ENCODE measurements around the gene RERE. TPM values are rescaled to one million over a fixed set of nuclear protein-coding genes. Genes with fewer than 3 reads are reported as not detected.
"Not testable (repeated sequence)": the region's sequence is repeated elsewhere in the genome, so short reads cannot be mapped to it uniquely, and the experiment has no call there.

Gene RERE
- total RNA-seq, 1 donor from 2014 or later: 141 TPM

- not testable (repeated sequence) for DNase-seq (ENCODE audit: extremely low read depth, low read depth, low spot score)
These were observed 196.3 kb downstream of the RERE start for GRCh38 chr1:8621034-8621582.

- not testable (repeated sequence) for DNase-seq (ENCODE audit: extremely low read depth, low read depth, low spot score)
These were observed 197.4 kb downstream of the RERE start for GRCh38 chr1:8619917-8620502.

GRCh38 chr1:8619419-8619818 is 198.0 kb downstream of the RERE start:
- DNase-seq (ENCODE audit: extremely low read depth, low read depth, low spot score): not testable (repeated sequence)

GRCh38 chr1:8616791-8617190 is 200.6 kb downstream of the RERE start:
- not testable (repeated sequence) for DNase-seq (ENCODE audit: extremely low read depth, low read depth, low spot score)

- not testable (repeated sequence) for DNase-seq (ENCODE audit: extremely low read depth, low read depth, low spot score)
These were observed 205.6 kb downstream of the RERE start for GRCh38 chr1:8611634-8612515.

- DNase-seq (ENCODE audit: extremely low read depth, low read depth, low spot score): no peak
These were observed 209.5 kb downstream of the RERE start for GRCh38 chr1:8607906-8608305.

GRCh38 chr1:8604041-8604945 is 213.1 kb downstream of the RERE start:
- DNase-seq (ENCODE audit: extremely low read depth, low read depth, low spot score): no peak

GRCh38 chr1:8603220-8603616 is 214.2 kb downstream of the RERE start:
- no peak for DNase-seq (ENCODE audit: extremely low read depth, low read depth, low spot score)

GRCh38 chr1:8602471-8603219 is 214.8 kb downstream of the RERE start:
- no peak for DNase-seq (ENCODE audit: extremely low read depth, low read depth, low spot score)

GRCh38 chr1:8600336-8600735 is 217.1 kb downstream of the RERE start:
- peak; percentile 61 for DNase-seq (ENCODE audit: extremely low read depth, low read depth, low spot score)

- no peak for DNase-seq (ENCODE audit: extremely low read depth, low read depth, low spot score)
These were observed 217.7 kb downstream of the RERE start for GRCh38 chr1:8599646-8600212.

- no peak for DNase-seq (ENCODE audit: extremely low read depth, low read depth, low spot score)
These were observed 218.7 kb downstream of the RERE start for GRCh38 chr1:8598783-8599182.

- DNase-seq (ENCODE audit: extremely low read depth, low read depth, low spot score): no peak
These were observed 219.2 kb downstream of the RERE start for GRCh38 chr1:8598060-8598724.

- DNase-seq (ENCODE audit: extremely low read depth, low read depth, low spot score): no peak
These were observed 220.0 kb downstream of the RERE start for GRCh38 chr1:8597455-8597854.

GRCh38 chr1:8595941-8596340 is 221.5 kb downstream of the RERE start:
- DNase-seq (ENCODE audit: extremely low read depth, low read depth, low spot score): no peak

GRCh38 chr1:8595332-8595731 is 222.1 kb downstream of the RERE start:
- no peak for DNase-seq (ENCODE audit: extremely low read depth, low read depth, low spot score)

GRCh38 chr1:8593292-8593691 is 224.1 kb downstream of the RERE start:
- not testable (repeated sequence) for DNase-seq (ENCODE audit: extremely low read depth, low read depth, low spot score)

- no peak for DNase-seq (ENCODE audit: extremely low read depth, low read depth, low spot score)
These were observed 225.9 kb downstream of the RERE start for GRCh38 chr1:8591569-8591968.

GRCh38 chr1:8590721-8591351 is 226.6 kb downstream of the RERE start:
- DNase-seq (ENCODE audit: extremely low read depth, low read depth, low spot score): no peak
